Measurements from ENCODE around the gene SPATA20.
A peak's percentile ranks its signal among the peaks of the same experiment; 100 is the strongest.

SPATA20 gene

DNA sequence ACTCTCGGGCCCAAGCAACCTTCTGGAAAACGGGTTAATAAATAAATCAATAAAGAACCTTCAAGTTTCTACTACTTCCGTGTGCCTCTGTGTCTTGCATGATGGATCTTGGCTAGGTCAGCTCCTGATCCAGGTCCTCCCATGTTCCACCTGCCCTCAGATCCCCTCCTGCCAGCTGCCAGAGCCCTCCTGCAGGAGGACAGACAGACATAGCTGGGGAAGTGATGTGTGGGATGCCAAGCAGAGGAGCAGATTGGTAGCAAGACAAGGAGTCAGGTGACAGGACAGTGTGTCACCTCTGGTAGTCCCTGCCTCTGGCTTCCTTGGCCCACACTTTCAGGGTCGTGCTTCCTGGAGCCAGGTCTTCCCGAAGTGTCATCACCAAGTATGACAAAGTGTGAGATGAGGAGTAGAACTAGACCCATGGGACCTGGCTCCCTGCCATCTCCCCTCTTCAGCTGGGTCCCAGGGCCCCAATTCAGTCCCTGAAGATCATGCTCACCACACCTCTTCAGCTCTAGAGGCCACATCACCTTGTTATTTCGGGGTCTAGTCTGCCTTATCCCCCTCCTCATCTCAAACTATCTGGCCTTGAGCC, 15.4 kb upstream of the SPATA20 start:
- ChIA-PET CTCF (interaction anchor here (0.5 to 1.5 kb wide), 6 partner anchors 11 to 711 kb away, joined by 3 read pairs; no protein-coding TSS in a partner anchor), POLR2A (interaction anchor here (0.6 to 3.1 kb wide), 2 partner anchors 10 to 134 kb away, joined by 3 to 12 read pairs; partner anchors contain the start of gene LRRC59)
- TF ChIP-seq HOXD13 (CRISPR knock-in tag; IDR thresholded peaks at IDR 0.05; ENCODE audit: borderline replicate concordance) (no peak), ZNF366 (tag by site-specific recombination; conservative IDR thresholded peaks at IDR 0.05) (no peak; the same call in 1 of the 2 replicates), ZNF544 (tag by site-specific recombination; IDR thresholded peaks at IDR 0.05) (no peak), ZNF2 (tag by site-specific recombination; IDR thresholded peaks at IDR 0.05) (no peak), OSR2 (tag by site-specific recombination; IDR thresholded peaks at IDR 0.05) (peak; percentile 84), ZSCAN16 (tag by site-specific recombination; IDR thresholded peaks at IDR 0.05) (no peak), ZNF658 (tag by site-specific recombination; IDR thresholded peaks at IDR 0.05) (no peak), ZNF354C (tag by site-specific recombination; IDR thresholded peaks at IDR 0.05; ENCODE audit: borderline replicate concordance, low read depth) (no peak), IKZF3 (tag by site-specific recombination; IDR thresholded peaks at IDR 0.05) (peak; percentile 48; the same call in 1 of the 2 replicates), ZFHX2 (tag by site-specific recombination; conservative IDR thresholded peaks at IDR 0.05) (0 out of 2 replicates have a peak, but pooled peaks have one; percentile 13), ZNF76 (tag by site-specific recombination; IDR thresholded peaks at IDR 0.05; ENCODE audit: borderline replicate concordance, low read depth) (no peak), ZNF23 (tag by site-specific recombination; IDR thresholded peaks at IDR 0.05; ENCODE audit: borderline replicate concordance) (no peak), ZNF600 (tag by site-specific recombination; IDR thresholded peaks at IDR 0.05) (0 out of 2 replicates have a peak, but pooled peaks have one; percentile 12), ZNF433 (tag by site-specific recombination; IDR thresholded peaks at IDR 0.05; ENCODE audit: low read depth) (no peak), ZNF324 (tag by site-specific recombination; IDR thresholded peaks at IDR 0.05) (no peak), TCF7L2 (IDR thresholded peaks at IDR 0.05; ENCODE audit: borderline replicate concordance, low read depth, low read length) (no peak), ZBTB20 (tag by site-specific recombination; IDR thresholded peaks at IDR 0.05) (peak; percentile 95), ZFP69B (tag by site-specific recombination; IDR thresholded peaks at IDR 0.05) (0 out of 2 replicates have a peak, but pooled peaks have one; percentile 34), ZBTB48 (tag by site-specific recombination; IDR thresholded peaks at IDR 0.05) (no peak), ZNF404 (tag by site-specific recombination; IDR thresholded peaks at IDR 0.05) (no peak)
- TF ChIP-seq, protein P1, sequence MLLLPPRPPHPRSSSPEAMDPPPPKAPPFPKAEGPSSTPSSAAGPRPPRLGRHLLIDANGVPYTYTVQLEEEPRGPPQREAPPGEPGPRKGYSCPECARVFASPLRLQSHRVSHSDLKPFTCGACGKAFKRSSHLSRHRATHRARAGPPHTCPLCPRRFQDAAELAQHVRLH (tag by site-specific recombination; IDR thresholded peaks at IDR 0.05), result no peak
- TF ChIP-seq, protein P2, sequence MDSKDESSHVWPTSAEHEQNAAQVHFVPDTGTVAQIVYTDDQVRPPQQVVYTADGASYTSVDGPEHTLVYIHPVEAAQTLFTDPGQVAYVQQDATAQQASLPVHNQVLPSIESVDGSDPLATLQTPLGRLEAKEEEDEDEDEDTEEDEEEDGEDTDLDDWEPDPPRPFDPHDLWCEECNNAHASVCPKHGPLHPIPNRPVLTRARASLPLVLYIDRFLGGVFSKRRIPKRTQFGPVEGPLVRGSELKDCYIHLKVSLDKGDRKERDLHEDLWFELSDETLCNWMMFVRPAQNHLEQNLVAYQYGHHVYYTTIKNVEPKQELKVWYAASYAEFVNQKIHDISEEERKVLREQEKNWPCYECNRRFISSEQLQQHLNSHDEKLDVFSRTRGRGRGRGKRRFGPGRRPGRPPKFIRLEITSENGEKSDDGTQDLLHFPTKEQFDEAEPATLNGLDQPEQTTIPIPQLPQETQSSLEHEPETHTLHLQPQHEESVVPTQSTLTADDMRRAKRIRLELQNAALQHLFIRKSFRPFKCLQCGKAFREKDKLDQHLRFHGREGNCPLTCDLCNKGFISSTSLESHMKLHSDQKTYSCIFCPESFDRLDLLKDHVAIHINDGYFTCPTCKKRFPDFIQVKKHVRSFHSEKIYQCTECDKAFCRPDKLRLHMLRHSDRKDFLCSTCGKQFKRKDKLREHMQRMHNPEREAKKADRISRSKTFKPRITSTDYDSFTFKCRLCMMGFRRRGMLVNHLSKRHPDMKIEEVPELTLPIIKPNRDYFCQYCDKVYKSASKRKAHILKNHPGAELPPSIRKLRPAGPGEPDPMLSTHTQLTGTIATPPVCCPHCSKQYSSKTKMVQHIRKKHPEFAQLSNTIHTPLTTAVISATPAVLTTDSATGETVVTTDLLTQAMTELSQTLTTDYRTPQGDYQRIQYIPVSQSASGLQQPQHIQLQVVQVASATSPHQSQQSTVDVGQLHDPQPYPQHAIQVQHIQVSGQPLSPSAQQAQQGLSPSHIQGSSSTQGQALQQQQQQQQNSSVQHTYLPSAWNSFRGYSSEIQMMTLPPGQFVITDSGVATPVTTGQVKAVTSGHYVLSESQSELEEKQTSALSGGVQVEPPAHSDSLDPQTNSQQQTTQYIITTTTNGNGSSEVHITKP (tag by site-specific recombination; IDR thresholded peaks at IDR 0.05), result peak; percentile 71; the same call in 1 of the 2 replicates
- TF ChIP-seq, protein P3, sequence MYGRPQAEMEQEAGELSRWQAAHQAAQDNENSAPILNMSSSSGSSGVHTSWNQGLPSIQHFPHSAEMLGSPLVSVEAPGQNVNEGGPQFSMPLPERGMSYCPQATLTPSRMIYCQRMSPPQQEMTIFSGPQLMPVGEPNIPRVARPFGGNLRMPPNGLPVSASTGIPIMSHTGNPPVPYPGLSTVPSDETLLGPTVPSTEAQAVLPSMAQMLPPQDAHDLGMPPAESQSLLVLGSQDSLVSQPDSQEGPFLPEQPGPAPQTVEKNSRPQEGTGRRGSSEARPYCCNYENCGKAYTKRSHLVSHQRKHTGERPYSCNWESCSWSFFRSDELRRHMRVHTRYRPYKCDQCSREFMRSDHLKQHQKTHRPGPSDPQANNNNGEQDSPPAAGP (tag by site-specific recombination; IDR thresholded peaks at IDR 0.05), result no peak
- TF ChIP-seq, protein P4, sequence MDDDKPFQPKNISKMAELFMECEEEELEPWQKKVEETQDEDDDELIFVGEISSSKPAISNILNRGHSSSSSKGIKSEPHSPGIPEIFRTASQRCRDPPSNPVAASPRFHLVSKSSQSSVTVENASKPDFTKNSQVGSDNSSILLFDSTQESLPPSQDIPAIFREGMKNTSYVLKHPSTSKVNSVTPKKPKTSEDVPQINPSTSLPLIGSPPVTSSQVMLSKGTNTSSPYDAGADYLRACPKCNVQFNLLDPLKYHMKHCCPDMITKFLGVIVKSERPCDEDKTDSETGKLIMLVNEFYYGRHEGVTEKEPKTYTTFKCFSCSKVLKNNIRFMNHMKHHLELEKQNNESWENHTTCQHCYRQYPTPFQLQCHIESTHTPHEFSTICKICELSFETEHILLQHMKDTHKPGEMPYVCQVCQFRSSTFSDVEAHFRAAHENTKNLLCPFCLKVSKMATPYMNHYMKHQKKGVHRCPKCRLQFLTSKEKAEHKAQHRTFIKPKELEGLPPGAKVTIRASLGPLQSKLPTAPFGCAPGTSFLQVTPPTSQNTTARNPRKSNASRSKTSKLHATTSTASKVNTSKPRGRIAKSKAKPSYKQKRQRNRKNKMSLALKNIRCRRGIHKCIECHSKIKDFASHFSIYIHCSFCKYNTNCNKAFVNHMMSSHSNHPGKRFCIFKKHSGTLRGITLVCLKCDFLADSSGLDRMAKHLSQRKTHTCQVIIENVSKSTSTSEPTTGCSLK (tag by site-specific recombination; IDR thresholded peaks at IDR 0.05), result no peak
- TF ChIP-seq, protein P5, sequence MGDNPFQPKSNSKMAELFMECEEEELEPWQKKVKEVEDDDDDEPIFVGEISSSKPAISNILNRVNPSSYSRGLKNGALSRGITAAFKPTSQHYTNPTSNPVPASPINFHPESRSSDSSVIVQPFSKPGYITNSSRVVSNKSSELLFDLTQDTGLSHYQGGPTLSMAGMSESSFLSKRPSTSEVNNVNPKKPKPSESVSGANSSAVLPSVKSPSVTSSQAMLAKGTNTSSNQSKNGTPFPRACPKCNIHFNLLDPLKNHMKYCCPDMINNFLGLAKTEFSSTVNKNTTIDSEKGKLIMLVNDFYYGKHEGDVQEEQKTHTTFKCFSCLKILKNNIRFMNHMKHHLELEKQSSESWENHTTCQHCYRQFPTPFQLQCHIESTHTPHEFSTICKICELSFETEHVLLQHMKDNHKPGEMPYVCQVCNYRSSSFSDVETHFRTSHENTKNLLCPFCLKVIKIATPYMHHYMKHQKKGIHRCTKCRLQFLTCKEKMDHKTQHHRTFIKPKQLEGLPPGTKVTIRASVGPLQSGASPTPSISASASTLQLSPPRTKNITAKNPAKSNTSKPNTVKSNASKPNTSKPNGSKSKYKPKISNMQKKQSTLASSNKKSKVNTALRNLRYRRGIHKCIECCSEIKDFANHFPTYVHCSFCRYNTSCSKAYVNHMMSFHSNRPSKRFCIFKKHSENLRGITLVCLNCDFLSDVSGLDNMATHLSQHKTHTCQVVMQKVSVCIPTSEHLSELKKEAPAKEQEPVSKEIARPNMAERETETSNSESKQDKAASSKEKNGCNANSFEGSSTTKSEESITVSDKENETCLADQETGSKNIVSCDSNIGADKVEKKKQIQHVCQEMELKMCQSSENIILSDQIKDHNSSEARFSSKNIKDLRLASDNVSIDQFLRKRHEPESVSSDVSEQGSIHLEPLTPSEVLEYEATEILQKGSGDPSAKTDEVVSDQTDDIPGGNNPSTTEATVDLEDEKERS (tag by site-specific recombination; IDR thresholded peaks at IDR 0.05), result no peak
- TF ChIP-seq, protein P6, sequence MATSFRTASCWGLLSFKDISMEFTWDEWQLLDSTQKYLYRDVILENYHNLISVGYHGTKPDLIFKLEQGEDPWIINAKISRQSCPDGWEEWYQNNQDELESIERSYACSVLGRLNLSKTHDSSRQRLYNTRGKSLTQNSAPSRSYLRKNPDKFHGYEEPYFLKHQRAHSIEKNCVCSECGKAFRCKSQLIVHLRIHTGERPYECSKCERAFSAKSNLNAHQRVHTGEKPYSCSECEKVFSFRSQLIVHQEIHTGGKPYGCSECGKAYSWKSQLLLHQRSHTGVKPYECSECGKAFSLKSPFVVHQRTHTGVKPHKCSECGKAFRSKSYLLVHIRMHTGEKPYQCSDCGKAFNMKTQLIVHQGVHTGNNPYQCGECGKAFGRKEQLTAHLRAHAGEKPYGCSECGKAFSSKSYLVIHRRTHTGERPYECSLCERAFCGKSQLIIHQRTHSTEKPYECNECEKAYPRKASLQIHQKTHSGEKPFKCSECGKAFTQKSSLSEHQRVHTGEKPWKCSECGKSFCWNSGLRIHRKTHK (tag by site-specific recombination; IDR thresholded peaks at IDR 0.05), result no peak

More for the DNA sequence above, 15.4 kb upstream of the SPATA20 start:
- H3K9me3 ChIP-seq (ENCODE audit: control insufficient read depth, insufficient read depth, low read depth, low read length), result no peaks in the 10 kb centered on the region
- no peak overlapping the region for H3K27ac ChIP-seq (ENCODE audit: extremely low read depth, low read depth, low read length)
- H3K4me3 ChIP-seq (ENCODE audit: low read depth, low read length), result no peak overlapping the region
- no peaks in the 10 kb centered on the region for H3K36me3 ChIP-seq (ENCODE audit: control insufficient read depth in 2 of 2, insufficient read depth in 1 of 2, low read length in 2 of 2)
- H3K4me1 ChIP-seq (ENCODE audit: control insufficient read depth, insufficient read depth, low read length), result peaks cover 19% of the 10 kb centered on the region

Data from HEK293 (cell line).